Liver (tissue), 3 donors: Measurements from ENCODE around the gene TRIM38.

ENCODE experiments used
- CTCF ChIP-seq: fragments of 150-350 bp; IDR thresholded peaks from 2 replicates; pipeline ENCODE4 v1.5.1; 2017; ENCODE audit warnings: improper control_type of control experiment, low read depth, low read length; ENCODE audit not compliant: missing input control
- EGR1 ChIP-seq, 2 donors: IDR thresholded peaks; 2 replicates each; pipeline ENCODE4 v1.6.1; 2016 to 2018; ENCODE audit warnings: antibody characterized with exemption in 2 of 2, low read depth in 2 of 2
- JUND ChIP-seq, 2 donors: IDR thresholded peaks; 2 replicates each; pipeline ENCODE4 v1.6.1; 2016; ENCODE audit warnings: antibody characterized with exemption in 2 of 2
- REST ChIP-seq: IDR thresholded peaks from 2 replicates; pipeline ENCODE4 v1.6.1; 2016; ENCODE audit warnings: antibody characterized with exemption, mild to moderate bottlenecking
- RXRA ChIP-seq, 2 donors: IDR thresholded peaks; 2 replicates each; pipeline ENCODE4 v1.6.1; 2017 to 2018; ENCODE audit warnings: antibody characterized with exemption in 2 of 2, mild to moderate bottlenecking in 1 of 2
- SP1 ChIP-seq: IDR thresholded peaks from 2 replicates; pipeline ENCODE4 v1.6.1; 2018; ENCODE audit warnings: antibody characterized with exemption, mild to moderate bottlenecking
- ZBTB33 ChIP-seq: IDR thresholded peaks from 2 replicates; pipeline ENCODE4 v1.6.1; 2016; ENCODE audit warnings: antibody characterized with exemption
- donor health status: healthy.
- donor health status: healthy.

GRCh38 chr6:26031151-26031594, 68.6 kb downstream of the TRIM38 start:
- no peak for TF ChIP-seq CTCF
- no peak for TF ChIP-seq EGR1 (IDR thresholded peaks at IDR 0.05; ENCODE audit: low read depth in 2 of 2)
- no peak for TF ChIP-seq REST
- no peak for TF ChIP-seq JUND (IDR thresholded peaks at IDR 0.05)
- no peak for TF ChIP-seq RXRA (IDR thresholded peaks at IDR 0.05)
- TF ChIP-seq SP1, result no peak
- no peak for TF ChIP-seq ZBTB33
